Breast epithelium (tissue), 3 donors: ENCODE results near the gene IQGAP3.

Source experiments
- POLR2A ChIP-seq: fragments of 450-650 bp; IDR thresholded peaks from one replicate; pipeline ENCODE4 v1.6.1; 2016; ENCODE audit warnings: antibody characterized with exemption, mild to moderate bottlenecking, moderate library complexity
- TF ChIP-seq, protein P1 (sequence below), 3 donors: fragments of 450-650 bp; IDR thresholded peaks; one replicate each; pipeline ENCODE4 v1.5.1; 2016 to 2017; ENCODE audit warnings: antibody characterized with exemption in 3 of 3, mild to moderate bottlenecking in 3 of 3, moderate library complexity in 3 of 3

- TF ChIP-seq, protein P1, sequence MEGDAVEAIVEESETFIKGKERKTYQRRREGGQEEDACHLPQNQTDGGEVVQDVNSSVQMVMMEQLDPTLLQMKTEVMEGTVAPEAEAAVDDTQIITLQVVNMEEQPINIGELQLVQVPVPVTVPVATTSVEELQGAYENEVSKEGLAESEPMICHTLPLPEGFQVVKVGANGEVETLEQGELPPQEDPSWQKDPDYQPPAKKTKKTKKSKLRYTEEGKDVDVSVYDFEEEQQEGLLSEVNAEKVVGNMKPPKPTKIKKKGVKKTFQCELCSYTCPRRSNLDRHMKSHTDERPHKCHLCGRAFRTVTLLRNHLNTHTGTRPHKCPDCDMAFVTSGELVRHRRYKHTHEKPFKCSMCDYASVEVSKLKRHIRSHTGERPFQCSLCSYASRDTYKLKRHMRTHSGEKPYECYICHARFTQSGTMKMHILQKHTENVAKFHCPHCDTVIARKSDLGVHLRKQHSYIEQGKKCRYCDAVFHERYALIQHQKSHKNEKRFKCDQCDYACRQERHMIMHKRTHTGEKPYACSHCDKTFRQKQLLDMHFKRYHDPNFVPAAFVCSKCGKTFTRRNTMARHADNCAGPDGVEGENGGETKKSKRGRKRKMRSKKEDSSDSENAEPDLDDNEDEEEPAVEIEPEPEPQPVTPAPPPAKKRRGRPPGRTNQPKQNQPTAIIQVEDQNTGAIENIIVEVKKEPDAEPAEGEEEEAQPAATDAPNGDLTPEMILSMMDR (IDR thresholded peaks at IDR 0.05) = no peak
- peak; percentile 25 for TF ChIP-seq POLR2A
Observed at GRCh38 chr1:156601122-156601830, 28.9 kb upstream of the IQGAP3 start, which contains the start of gene GPATCH4.
